IMR-90 (cell line): Measurements from ENCODE around the gene STARD8. TPM values are rescaled to one million over a fixed set of nuclear protein-coding genes. Genes with fewer than 3 reads are reported as not detected.
"Not testable (repeated sequence)": the region's sequence is repeated elsewhere in the genome, so short reads cannot be mapped to it uniquely, and the experiment has no call there.

Experiments used
- ATAC-seq: fragments of 200-7000 bp; cut with Tn5 transposase; 2 replicates; pipeline ENCODE4 v1.9.1; 2020; ENCODE audit warnings: low read depth, mild to moderate bottlenecking, moderate library complexity
- BruUV-seq: library from RNA; stranded (reverse); fragments of 400-500 nt; replicated peaks from 2 replicates; lab custom pipeline; 2021; lab: Mats Ljungman, UMichigan
- CTCF ChIA-PET: fragments of 300-600 bp; formaldehyde crosslinking; extraction: SDS; loops from one replicate; lab custom pipeline; 2021; ENCODE audit warnings: antibody characterized with exemption; lab: Yijun Ruan, JAX
- POLR2A ChIA-PET: fragments of 300-600 bp; sonication (Branson Sonifier 250); formaldehyde crosslinking; loops from one replicate; lab custom pipeline; 2022; ENCODE audit warnings: antibody characterized with exemption; ENCODE audit not compliant: unreplicated experiment; lab: Charles Lee
- DNase-seq: peaks from one replicate; pipeline ENCODE4 v3.0.0; 2013
- H2AFZ ChIP-seq: replicated peaks from 2 replicates; pipeline ENCODE3; 2013; ENCODE audit warnings: low read length, mild to moderate bottlenecking; ENCODE audit not compliant: poor library complexity
- H2AK5ac ChIP-seq: 2 replicates; pipeline ENCODE4 v1.6.1; 2013; ENCODE audit warnings: low read depth, low read length, inconsistent platforms
- H2AK9ac ChIP-seq: replicated peaks from 2 replicates; pipeline ENCODE3; 2013; ENCODE audit warnings: mild to moderate bottlenecking, low read depth, low read length, moderate library complexity; ENCODE audit not compliant: poor library complexity
- H2BK120ac ChIP-seq: 2 replicates; pipeline ENCODE4 v1.6.1; 2013; ENCODE audit warnings: low read depth, low read length, inconsistent platforms
- H2BK15ac ChIP-seq: 3 replicates; pipeline ENCODE4 v1.6.1; 2013; ENCODE audit warnings: low read depth, low read length, inconsistent platforms
- H2BK20ac ChIP-seq: 2 replicates; pipeline ENCODE4 v1.6.1; 2013; ENCODE audit warnings: low read depth, mild to moderate bottlenecking, inconsistent platforms, low read length, moderate library complexity
- H2BK5ac ChIP-seq: 2 replicates; pipeline ENCODE4 v1.6.1; 2013; ENCODE audit warnings: mild to moderate bottlenecking, low read depth, low read length, inconsistent platforms; ENCODE audit not compliant: poor library complexity, severe bottlenecking
- H3K14ac ChIP-seq: replicated peaks from 2 replicates; pipeline ENCODE4 v1.6.1; 2013; ENCODE audit warnings: low read depth, low read length, inconsistent platforms
- H3K18ac ChIP-seq: 2 replicates; pipeline ENCODE4 v1.6.1; 2013; ENCODE audit warnings: low read depth, low read length, control low read depth
- H3K23ac ChIP-seq: 2 replicates; pipeline ENCODE4 v1.6.1; 2013; ENCODE audit warnings: low read depth, low read length, inconsistent platforms
- H3K27ac ChIP-seq: 2 replicates; pipeline ENCODE4 v1.5.1; 2013; ENCODE audit warnings: mild to moderate bottlenecking, control low read depth, low read length; ENCODE audit not compliant: insufficient read depth
- H3K27me3 ChIP-seq: 2 replicates; pipeline ENCODE4 v1.6.1; 2013; ENCODE audit warnings: low read length; ENCODE audit not compliant: control insufficient read depth, insufficient read depth
- H3K36me3 ChIP-seq: 2 replicates; pipeline ENCODE4 v1.6.1; 2013; ENCODE audit warnings: low read length, mixed read lengths; ENCODE audit not compliant: control insufficient read depth, insufficient read depth
- H3K4ac ChIP-seq: 2 replicates; pipeline ENCODE4 v1.6.1; 2013; ENCODE audit warnings: low read depth, low read length, inconsistent platforms
- H3K4me1 ChIP-seq: 2 replicates; pipeline ENCODE4 v1.6.1; 2013; ENCODE audit warnings: low read length, mixed read lengths; ENCODE audit not compliant: control insufficient read depth, insufficient read depth
- H3K4me2 ChIP-seq: 2 replicates; pipeline ENCODE4 v1.6.1; 2013; ENCODE audit warnings: low read depth, mild to moderate bottlenecking, control low read depth, low read length, moderate library complexity
- H3K4me3 ChIP-seq: 2 replicates; pipeline ENCODE4 v1.5.1; 2013; ENCODE audit warnings: low read depth, mild to moderate bottlenecking, control low read depth, low read length, moderate library complexity; ENCODE audit not compliant: insufficient read depth
- H3K56ac ChIP-seq: 2 replicates; pipeline ENCODE4 v1.6.1; 2013; ENCODE audit warnings: low read length, inconsistent platforms; ENCODE audit not compliant: insufficient read depth; ENCODE audit errors: extremely low read depth
- H3K79me1 ChIP-seq, 2 experiments: 2 replicates each; pipeline ENCODE4 v1.6.1; 2013; ENCODE audit warnings: low read length in 2 of 2, inconsistent platforms in 1 of 2, low read depth in 1 of 2
- H3K9ac ChIP-seq: 2 replicates; pipeline ENCODE4 v1.6.1; 2013; ENCODE audit warnings: low read depth, low read length, control low read depth
- H3K9me1 ChIP-seq: 2 replicates; pipeline ENCODE4 v1.6.1; 2013; ENCODE audit warnings: low read length, inconsistent platforms; ENCODE audit not compliant: insufficient read depth
- H3K9me3 ChIP-seq: 2 replicates; pipeline ENCODE4 v1.6.1; 2013; ENCODE audit warnings: low read length; ENCODE audit not compliant: control insufficient read depth, insufficient read depth
- H4K20me1 ChIP-seq: 2 replicates; pipeline ENCODE4 v1.6.1; 2013; ENCODE audit warnings: low read length, inconsistent platforms; ENCODE audit not compliant: insufficient read depth
- H4K5ac ChIP-seq: 2 replicates; pipeline ENCODE4 v1.6.1; 2013; ENCODE audit warnings: mild to moderate bottlenecking, low read depth, low read length, control low read depth
- H4K8ac ChIP-seq, 2 experiments: 2 replicates each; pipeline ENCODE4 v1.6.1; 2013; ENCODE audit warnings: low read depth in 2 of 2, low read length in 2 of 2, control low read depth in 1 of 2, inconsistent platforms in 1 of 2
- H4K91ac ChIP-seq: 2 replicates; pipeline ENCODE4 v1.6.1; 2013; ENCODE audit warnings: low read depth, low read length, inconsistent platforms; ENCODE audit not compliant: insufficient read depth
- WGBS, 2 experiments: methylation state at CpG; one replicate each; pipeline versions ENCODE4 v1.1.5 to v1.1.7; 2013; ENCODE audit warnings: missing lambda C conversion rate in 2 of 2; ENCODE audit not compliant: insufficient read length in 1 of 2; ENCODE audit errors: extremely low coverage in 2 of 2; 5-methylcytosine and 5-hydroxymethylcytosine counted together
- dilution Hi-C: fragments of 300-500 bp; cut with HindIII; formaldehyde crosslinking; loops from one replicate; pipeline ENCODE4 v1.14.3; 2018; ENCODE audit warnings: low sequenced_read_pairs; ENCODE audit not compliant: unreplicated experiment
- in situ Hi-C: fragments of 300-500 bp; cut with MboI; formaldehyde crosslinking; loops from 3 replicates; pipeline ENCODE4 v1.14.3; 2019; ENCODE audit warnings: low sequenced_read_pairs, inconsistent platforms, mixed read lengths
- intact Hi-C: fragments of 100-400 bp; cut with micrococcal nuclease; formaldehyde crosslinking; loops from 2 replicates; pipeline ENCODE4 v1.10.0; 2022
- polyA plus RNA-seq, 3 experiments: library from polyadenylated mRNA; depleted of rRNA; stranded (reverse); fragments of >200 nt; gene quantifications; 2 replicates each; pipeline ENCODE4 v1.2.3, GENCODE V29; 2012; ENCODE audit warnings: low replicate concordance in 1 of 3
- total RNA-seq: library from RNA; depleted of rRNA; stranded (reverse); fragments of >200 nt; gene quantifications from 2 replicates; pipeline ENCODE4 v1.2.3, GENCODE V29; 2012

The STARD8 gene
- total and polyA plus RNA-seq, 2 of the 4 experiments (the other 2 are of a cell fraction): 1.6 to 2.3 TPM

DNA sequence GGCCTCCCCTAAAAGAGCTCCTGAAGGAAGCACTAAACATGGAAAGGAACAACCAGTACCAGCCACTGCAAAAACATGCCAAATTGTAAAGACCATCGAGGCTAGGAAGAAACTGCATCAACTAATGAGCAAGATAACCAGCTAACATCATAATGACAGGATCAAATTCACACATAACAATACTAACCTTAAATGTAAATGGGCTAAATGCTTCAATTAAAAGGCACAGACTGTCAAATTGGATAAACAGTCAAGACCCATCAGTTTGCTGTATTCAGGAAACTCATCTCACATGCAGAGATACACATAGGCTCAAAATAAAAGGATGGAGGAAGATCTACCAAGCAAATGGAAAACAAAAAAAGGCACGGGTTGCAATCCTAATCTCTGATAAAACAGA lies 43.2 kb upstream of the STARD8 start:
- POLR2A ChIA-PET, BruUV-seq: not testable (repeated sequence)

DNA sequence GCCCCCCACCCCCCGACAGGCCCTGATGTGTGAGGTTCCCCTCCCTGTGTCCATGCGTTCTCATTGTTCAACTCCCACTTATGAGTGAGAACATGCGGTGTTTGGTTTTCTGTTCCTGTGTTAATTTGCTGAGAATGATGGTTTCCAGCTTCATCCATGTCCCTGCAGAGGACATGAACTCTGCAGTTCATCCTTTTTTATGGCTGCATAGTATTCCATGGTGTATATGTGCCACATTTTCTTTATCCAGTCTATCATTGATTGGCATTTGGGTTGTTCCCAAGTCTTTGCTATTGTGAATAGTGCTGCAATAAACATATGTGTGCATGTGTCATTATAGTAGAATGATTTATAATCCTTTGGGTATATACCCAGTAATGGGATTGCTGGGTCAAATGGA lies 32.7 kb upstream of the STARD8 start:
- H3K23ac ChIP-seq, H3K9me1 ChIP-seq, H3K4me1 ChIP-seq, DNase-seq, in situ Hi-C loops, H4K8ac ChIP-seq, H4K91ac ChIP-seq, H2AK9ac ChIP-seq, H3K4ac ChIP-seq, CTCF ChIA-PET, H4K5ac ChIP-seq, H2BK20ac ChIP-seq, ATAC-seq, intact Hi-C loops, H3K9me3 ChIP-seq, H3K4me2 ChIP-seq, H2AFZ ChIP-seq, dilution Hi-C loops, H3K79me1 ChIP-seq, H3K9ac ChIP-seq, H3K27ac ChIP-seq, H3K4me3 ChIP-seq, H2BK15ac ChIP-seq, H2BK5ac ChIP-seq, H2AK5ac ChIP-seq, H3K56ac ChIP-seq, BruUV-seq, H4K20me1 ChIP-seq, H3K27me3 ChIP-seq, H2BK120ac ChIP-seq, H3K14ac ChIP-seq, H3K36me3 ChIP-seq, POLR2A ChIA-PET, H3K18ac ChIP-seq: not testable (repeated sequence)
- WGBS, 2 experiments: no CpG with 5 or more reads among the region's 3 CpGs

More for the DNA sequence above, 43.2 kb upstream of the STARD8 start:
- H3K27me3 ChIP-seq, H3K4me2 ChIP-seq, H2AK9ac ChIP-seq, H2BK120ac ChIP-seq, DNase-seq, H4K20me1 ChIP-seq, H3K4me1 ChIP-seq, H4K8ac ChIP-seq, H2BK5ac ChIP-seq, H3K4me3 ChIP-seq, CTCF ChIA-PET, H3K14ac ChIP-seq, H3K56ac ChIP-seq, intact Hi-C loops, H3K9ac ChIP-seq, H3K23ac ChIP-seq, H3K27ac ChIP-seq, in situ Hi-C loops, H3K9me1 ChIP-seq, H2BK15ac ChIP-seq, H3K18ac ChIP-seq, ATAC-seq, H2AK5ac ChIP-seq, H3K79me1 ChIP-seq, H3K4ac ChIP-seq, dilution Hi-C loops, H4K91ac ChIP-seq, H3K9me3 ChIP-seq, H2BK20ac ChIP-seq, H4K5ac ChIP-seq, H2AFZ ChIP-seq, H3K36me3 ChIP-seq: not testable (repeated sequence)
- WGBS, 2 experiments: no CpG with 5 or more reads among the region's 2 CpGs
